ENCODE measurements around the gene GPR150.

DNA sequence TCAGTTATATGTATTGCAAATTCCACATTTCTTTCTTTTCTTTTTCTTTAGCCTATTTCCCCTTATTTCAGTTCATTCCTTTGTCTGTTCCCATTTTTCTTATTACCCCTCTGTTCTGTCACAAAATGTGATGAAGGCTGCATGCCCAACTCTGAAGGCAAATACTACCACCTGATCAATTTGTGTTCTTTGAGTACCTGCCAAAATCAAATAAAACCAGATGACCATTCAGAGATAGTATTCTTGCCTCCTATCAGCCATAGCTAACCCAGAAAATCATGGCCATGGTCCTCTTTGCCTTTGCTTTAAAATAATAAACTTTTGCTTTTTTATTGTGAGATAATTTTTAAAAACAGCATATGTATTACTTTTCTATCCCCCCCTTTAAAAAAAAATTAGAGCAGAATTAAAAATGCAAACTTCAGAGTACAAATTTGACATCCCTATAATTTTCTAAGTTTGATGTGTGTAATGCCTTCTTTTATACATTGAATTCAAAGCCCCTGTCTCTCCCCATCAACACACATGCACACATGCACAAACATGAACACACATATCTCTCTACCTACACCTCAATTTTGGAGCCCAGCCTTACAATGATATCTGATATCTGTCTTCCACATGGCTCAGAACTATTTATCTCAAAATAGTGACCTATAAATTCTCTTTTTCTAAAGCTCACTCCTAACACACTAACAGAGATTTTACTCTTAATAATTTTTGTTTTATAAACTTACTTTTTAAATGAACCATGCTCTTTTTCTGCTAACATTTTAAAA lies 30.1 kb downstream of the GPR150 start:
- TF ChIP-seq, protein P1, sequence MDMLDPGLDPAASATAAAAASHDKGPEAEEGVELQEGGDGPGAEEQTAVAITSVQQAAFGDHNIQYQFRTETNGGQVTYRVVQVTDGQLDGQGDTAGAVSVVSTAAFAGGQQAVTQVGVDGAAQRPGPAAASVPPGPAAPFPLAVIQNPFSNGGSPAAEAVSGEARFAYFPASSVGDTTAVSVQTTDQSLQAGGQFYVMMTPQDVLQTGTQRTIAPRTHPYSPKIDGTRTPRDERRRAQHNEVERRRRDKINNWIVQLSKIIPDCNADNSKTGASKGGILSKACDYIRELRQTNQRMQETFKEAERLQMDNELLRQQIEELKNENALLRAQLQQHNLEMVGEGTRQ (IDR thresholded peaks at IDR 0.05; ENCODE audit: borderline replicate concordance, low read depth, low read length): no peak
- no peak for TF ChIP-seq EP300 (IDR thresholded peaks at IDR 0.05; ENCODE audit: borderline replicate concordance in 1 of 2, low read depth in 1 of 2, low read length in 1 of 2)
- TF ChIP-seq, protein P2, sequence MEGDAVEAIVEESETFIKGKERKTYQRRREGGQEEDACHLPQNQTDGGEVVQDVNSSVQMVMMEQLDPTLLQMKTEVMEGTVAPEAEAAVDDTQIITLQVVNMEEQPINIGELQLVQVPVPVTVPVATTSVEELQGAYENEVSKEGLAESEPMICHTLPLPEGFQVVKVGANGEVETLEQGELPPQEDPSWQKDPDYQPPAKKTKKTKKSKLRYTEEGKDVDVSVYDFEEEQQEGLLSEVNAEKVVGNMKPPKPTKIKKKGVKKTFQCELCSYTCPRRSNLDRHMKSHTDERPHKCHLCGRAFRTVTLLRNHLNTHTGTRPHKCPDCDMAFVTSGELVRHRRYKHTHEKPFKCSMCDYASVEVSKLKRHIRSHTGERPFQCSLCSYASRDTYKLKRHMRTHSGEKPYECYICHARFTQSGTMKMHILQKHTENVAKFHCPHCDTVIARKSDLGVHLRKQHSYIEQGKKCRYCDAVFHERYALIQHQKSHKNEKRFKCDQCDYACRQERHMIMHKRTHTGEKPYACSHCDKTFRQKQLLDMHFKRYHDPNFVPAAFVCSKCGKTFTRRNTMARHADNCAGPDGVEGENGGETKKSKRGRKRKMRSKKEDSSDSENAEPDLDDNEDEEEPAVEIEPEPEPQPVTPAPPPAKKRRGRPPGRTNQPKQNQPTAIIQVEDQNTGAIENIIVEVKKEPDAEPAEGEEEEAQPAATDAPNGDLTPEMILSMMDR (IDR thresholded peaks at IDR 0.05): no peak
- TF ChIP-seq, protein P3, sequence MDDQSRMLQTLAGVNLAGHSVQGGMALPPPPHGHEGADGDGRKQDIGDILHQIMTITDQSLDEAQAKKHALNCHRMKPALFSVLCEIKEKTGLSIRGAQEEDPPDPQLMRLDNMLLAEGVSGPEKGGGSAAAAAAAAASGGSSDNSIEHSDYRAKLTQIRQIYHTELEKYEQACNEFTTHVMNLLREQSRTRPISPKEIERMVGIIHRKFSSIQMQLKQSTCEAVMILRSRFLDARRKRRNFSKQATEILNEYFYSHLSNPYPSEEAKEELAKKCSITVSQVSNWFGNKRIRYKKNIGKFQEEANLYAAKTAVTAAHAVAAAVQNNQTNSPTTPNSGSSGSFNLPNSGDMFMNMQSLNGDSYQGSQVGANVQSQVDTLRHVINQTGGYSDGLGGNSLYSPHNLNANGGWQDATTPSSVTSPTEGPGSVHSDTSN (IDR thresholded peaks at IDR 0.05): no peak
- TF ChIP-seq NRF1 (IDR thresholded peaks at IDR 0.05; ENCODE audit: low read depth, low read length): no peak
- no peak for TF ChIP-seq GABPA (IDR thresholded peaks at IDR 0.05; ENCODE audit: low read depth)
- TF ChIP-seq, protein P4, sequence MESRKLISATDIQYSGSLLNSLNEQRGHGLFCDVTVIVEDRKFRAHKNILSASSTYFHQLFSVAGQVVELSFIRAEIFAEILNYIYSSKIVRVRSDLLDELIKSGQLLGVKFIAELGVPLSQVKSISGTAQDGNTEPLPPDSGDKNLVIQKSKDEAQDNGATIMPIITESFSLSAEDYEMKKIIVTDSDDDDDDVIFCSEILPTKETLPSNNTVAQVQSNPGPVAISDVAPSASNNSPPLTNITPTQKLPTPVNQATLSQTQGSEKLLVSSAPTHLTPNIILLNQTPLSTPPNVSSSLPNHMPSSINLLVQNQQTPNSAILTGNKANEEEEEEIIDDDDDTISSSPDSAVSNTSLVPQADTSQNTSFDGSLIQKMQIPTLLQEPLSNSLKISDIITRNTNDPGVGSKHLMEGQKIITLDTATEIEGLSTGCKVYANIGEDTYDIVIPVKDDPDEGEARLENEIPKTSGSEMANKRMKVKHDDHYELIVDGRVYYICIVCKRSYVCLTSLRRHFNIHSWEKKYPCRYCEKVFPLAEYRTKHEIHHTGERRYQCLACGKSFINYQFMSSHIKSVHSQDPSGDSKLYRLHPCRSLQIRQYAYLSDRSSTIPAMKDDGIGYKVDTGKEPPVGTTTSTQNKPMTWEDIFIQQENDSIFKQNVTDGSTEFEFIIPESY (IDR thresholded peaks at IDR 0.05; ENCODE audit: borderline replicate concordance, low read depth): no peak
- no peak for TF ChIP-seq SIN3A (IDR thresholded peaks at IDR 0.05; ENCODE audit: borderline replicate concordance, low read depth, low read length)
- no peak for TF ChIP-seq POLR2AphosphoS5 (IDR thresholded peaks at IDR 0.05; ENCODE audit: low read depth, low read length)
- no peak for TF ChIP-seq YY1 (IDR thresholded peaks at IDR 0.05; ENCODE audit: low read depth)
